IMR-90 (cell line): ENCODE results near the gene LENEP. TPM values are rescaled to one million over a fixed set of nuclear protein-coding genes. Genes with fewer than 3 reads are reported as not detected.
A peak's percentile ranks its signal among the peaks of the same experiment; 100 is the strongest.

ENCODE experiments used
- ATAC-seq: fragments of 200-7000 bp; cut with Tn5 transposase; 2 replicates; pipeline ENCODE4 v1.9.1; 2020; ENCODE audit warnings: low read depth, mild to moderate bottlenecking, moderate library complexity
- BruUV-seq: library from RNA; stranded (reverse); fragments of 400-500 nt; replicated peaks from 2 replicates; lab custom pipeline; 2021; lab: Mats Ljungman, UMichigan
- CTCF ChIA-PET: fragments of 300-600 bp; formaldehyde crosslinking; extraction: SDS; loops from one replicate; lab custom pipeline; 2021; ENCODE audit warnings: antibody characterized with exemption; lab: Yijun Ruan, JAX
- POLR2A ChIA-PET: fragments of 300-600 bp; sonication (Branson Sonifier 250); formaldehyde crosslinking; loops from one replicate; lab custom pipeline; 2022; ENCODE audit warnings: antibody characterized with exemption; ENCODE audit not compliant: unreplicated experiment; lab: Charles Lee
- DNase-seq: peaks from one replicate; pipeline ENCODE4 v3.0.0; 2013
- H2AFZ ChIP-seq: replicated peaks from 2 replicates; pipeline ENCODE3; 2013; ENCODE audit warnings: low read length, mild to moderate bottlenecking; ENCODE audit not compliant: poor library complexity
- H2AK5ac ChIP-seq: 2 replicates; pipeline ENCODE4 v1.6.1; 2013; ENCODE audit warnings: low read depth, low read length, inconsistent platforms
- H2AK9ac ChIP-seq: replicated peaks from 2 replicates; pipeline ENCODE3; 2013; ENCODE audit warnings: mild to moderate bottlenecking, low read depth, low read length, moderate library complexity; ENCODE audit not compliant: poor library complexity
- H2BK120ac ChIP-seq: 2 replicates; pipeline ENCODE4 v1.6.1; 2013; ENCODE audit warnings: low read depth, low read length, inconsistent platforms
- H2BK15ac ChIP-seq: 3 replicates; pipeline ENCODE4 v1.6.1; 2013; ENCODE audit warnings: low read depth, low read length, inconsistent platforms
- H2BK20ac ChIP-seq: 2 replicates; pipeline ENCODE4 v1.6.1; 2013; ENCODE audit warnings: low read depth, mild to moderate bottlenecking, inconsistent platforms, low read length, moderate library complexity
- H2BK5ac ChIP-seq: 2 replicates; pipeline ENCODE4 v1.6.1; 2013; ENCODE audit warnings: mild to moderate bottlenecking, low read depth, low read length, inconsistent platforms; ENCODE audit not compliant: poor library complexity, severe bottlenecking
- H3K14ac ChIP-seq: replicated peaks from 2 replicates; pipeline ENCODE4 v1.6.1; 2013; ENCODE audit warnings: low read depth, low read length, inconsistent platforms
- H3K18ac ChIP-seq: 2 replicates; pipeline ENCODE4 v1.6.1; 2013; ENCODE audit warnings: low read depth, low read length, control low read depth
- H3K23ac ChIP-seq: 2 replicates; pipeline ENCODE4 v1.6.1; 2013; ENCODE audit warnings: low read depth, low read length, inconsistent platforms
- H3K27ac ChIP-seq: 2 replicates; pipeline ENCODE4 v1.5.1; 2013; ENCODE audit warnings: mild to moderate bottlenecking, control low read depth, low read length; ENCODE audit not compliant: insufficient read depth
- H3K27me3 ChIP-seq: 2 replicates; pipeline ENCODE4 v1.6.1; 2013; ENCODE audit warnings: low read length; ENCODE audit not compliant: control insufficient read depth, insufficient read depth
- H3K36me3 ChIP-seq: 2 replicates; pipeline ENCODE4 v1.6.1; 2013; ENCODE audit warnings: low read length, mixed read lengths; ENCODE audit not compliant: control insufficient read depth, insufficient read depth
- H3K4ac ChIP-seq: 2 replicates; pipeline ENCODE4 v1.6.1; 2013; ENCODE audit warnings: low read depth, low read length, inconsistent platforms
- H3K4me1 ChIP-seq: 2 replicates; pipeline ENCODE4 v1.6.1; 2013; ENCODE audit warnings: low read length, mixed read lengths; ENCODE audit not compliant: control insufficient read depth, insufficient read depth
- H3K4me2 ChIP-seq: 2 replicates; pipeline ENCODE4 v1.6.1; 2013; ENCODE audit warnings: low read depth, mild to moderate bottlenecking, control low read depth, low read length, moderate library complexity
- H3K4me3 ChIP-seq: 2 replicates; pipeline ENCODE4 v1.5.1; 2013; ENCODE audit warnings: low read depth, mild to moderate bottlenecking, control low read depth, low read length, moderate library complexity; ENCODE audit not compliant: insufficient read depth
- H3K56ac ChIP-seq: 2 replicates; pipeline ENCODE4 v1.6.1; 2013; ENCODE audit warnings: low read length, inconsistent platforms; ENCODE audit not compliant: insufficient read depth; ENCODE audit errors: extremely low read depth
- H3K79me1 ChIP-seq, 2 experiments: 2 replicates each; pipeline ENCODE4 v1.6.1; 2013; ENCODE audit warnings: low read length in 2 of 2, inconsistent platforms in 1 of 2, low read depth in 1 of 2
- H3K9ac ChIP-seq: 2 replicates; pipeline ENCODE4 v1.6.1; 2013; ENCODE audit warnings: low read depth, low read length, control low read depth
- H3K9me1 ChIP-seq: 2 replicates; pipeline ENCODE4 v1.6.1; 2013; ENCODE audit warnings: low read length, inconsistent platforms; ENCODE audit not compliant: insufficient read depth
- H3K9me3 ChIP-seq: 2 replicates; pipeline ENCODE4 v1.6.1; 2013; ENCODE audit warnings: low read length; ENCODE audit not compliant: control insufficient read depth, insufficient read depth
- H4K20me1 ChIP-seq: 2 replicates; pipeline ENCODE4 v1.6.1; 2013; ENCODE audit warnings: low read length, inconsistent platforms; ENCODE audit not compliant: insufficient read depth
- H4K5ac ChIP-seq: 2 replicates; pipeline ENCODE4 v1.6.1; 2013; ENCODE audit warnings: mild to moderate bottlenecking, low read depth, low read length, control low read depth
- H4K8ac ChIP-seq, 2 experiments: 2 replicates each; pipeline ENCODE4 v1.6.1; 2013; ENCODE audit warnings: low read depth in 2 of 2, low read length in 2 of 2, control low read depth in 1 of 2, inconsistent platforms in 1 of 2
- H4K91ac ChIP-seq: 2 replicates; pipeline ENCODE4 v1.6.1; 2013; ENCODE audit warnings: low read depth, low read length, inconsistent platforms; ENCODE audit not compliant: insufficient read depth
- BHLHE40 ChIP-seq: fragments of 150-350 bp; IDR thresholded peaks from 2 replicates; pipeline ENCODE4 v1.6.1; 2016; ENCODE audit warnings: mild to moderate bottlenecking, low read depth, low read length
- FOS ChIP-seq: fragments of 150-350 bp; IDR thresholded peaks from 2 replicates; pipeline ENCODE4 v1.6.1; 2016; ENCODE audit warnings: low read depth, low read length
- MAFK ChIP-seq: IDR thresholded peaks from 2 replicates; pipeline ENCODE4 v1.6.1; 2012; ENCODE audit warnings: low read depth, low read length, improper control_type of control experiment
- MAZ ChIP-seq: IDR thresholded peaks from 2 replicates; pipeline ENCODE4 v1.6.1; 2012; ENCODE audit warnings: low read depth, mild to moderate bottlenecking, low read length, improper control_type of control experiment, moderate library complexity, borderline replicate concordance
- MXI1 ChIP-seq: IDR thresholded peaks from 2 replicates; pipeline ENCODE4 v1.6.1; 2012; ENCODE audit warnings: low read depth, mild to moderate bottlenecking, low read length, moderate library complexity, borderline replicate concordance
- NFE2L2 ChIP-seq: fragments of 150-350 bp; IDR thresholded peaks from 2 replicates; pipeline ENCODE4 v1.6.1; 2016; ENCODE audit warnings: low read depth, mild to moderate bottlenecking, low read length
- POLR2A ChIP-seq: IDR thresholded peaks from 2 replicates; pipeline ENCODE4 v1.6.1; 2012; ENCODE audit warnings: mild to moderate bottlenecking, low read depth, low read length
- RCOR1 ChIP-seq: IDR thresholded peaks from 2 replicates; pipeline ENCODE4 v1.6.1; 2012; ENCODE audit warnings: mild to moderate bottlenecking, low read length, improper control_type of control experiment; ENCODE audit not compliant: insufficient replicate concordance
- RFX5 ChIP-seq: IDR thresholded peaks from 2 replicates; pipeline ENCODE4 v1.8.0; 2012; ENCODE audit warnings: low read depth, mild to moderate bottlenecking, low read length, moderate library complexity
- SMC3 ChIP-seq: fragments of 150-350 bp; IDR thresholded peaks from 2 replicates; pipeline ENCODE4 v1.6.1; 2016; ENCODE audit warnings: low read depth, mild to moderate bottlenecking, antibody characterized with exemption, low read length, moderate library complexity
- WGBS, 2 experiments: methylation state at CpG; one replicate each; pipeline versions ENCODE4 v1.1.5 to v1.1.7; 2013; ENCODE audit warnings: missing lambda C conversion rate in 2 of 2; ENCODE audit not compliant: insufficient read length in 1 of 2; ENCODE audit errors: extremely low coverage in 2 of 2; 5-methylcytosine and 5-hydroxymethylcytosine counted together
- dilution Hi-C: fragments of 300-500 bp; cut with HindIII; formaldehyde crosslinking; loops from one replicate; pipeline ENCODE4 v1.14.3; 2018; ENCODE audit warnings: low sequenced_read_pairs; ENCODE audit not compliant: unreplicated experiment
- in situ Hi-C: fragments of 300-500 bp; cut with MboI; formaldehyde crosslinking; loops from 3 replicates; pipeline ENCODE4 v1.14.3; 2019; ENCODE audit warnings: low sequenced_read_pairs, inconsistent platforms, mixed read lengths
- intact Hi-C: fragments of 100-400 bp; cut with micrococcal nuclease; formaldehyde crosslinking; loops from 2 replicates; pipeline ENCODE4 v1.10.0; 2022
- polyA plus RNA-seq, 3 experiments: library from polyadenylated mRNA; depleted of rRNA; stranded (reverse); fragments of >200 nt; gene quantifications; 2 replicates each; pipeline ENCODE4 v1.2.3, GENCODE V29; 2012; ENCODE audit warnings: low replicate concordance in 1 of 3
- total RNA-seq: library from RNA; depleted of rRNA; stranded (reverse); fragments of >200 nt; gene quantifications from 2 replicates; pipeline ENCODE4 v1.2.3, GENCODE V29; 2012
- TF ChIP-seq, protein P1 (sequence below): conservative IDR thresholded peaks from 2 replicates; pipeline ENCODE4 v1.5.1; 2012; ENCODE audit warnings: mild to moderate bottlenecking, low read depth, low read length, improper control_type of control experiment
- TF ChIP-seq, protein P2 (sequence below): fragments of 150-350 bp; IDR thresholded peaks from 2 replicates; pipeline ENCODE4 v1.6.1; 2017; ENCODE audit warnings: mild to moderate bottlenecking, antibody characterized with exemption, low read length, low read depth
- TF ChIP-seq, protein P3 (sequence below): fragments of 150-350 bp; IDR thresholded peaks from 2 replicates; pipeline ENCODE4 v1.6.1; 2016; ENCODE audit warnings: low read depth, mild to moderate bottlenecking, low read length, moderate library complexity, borderline replicate concordance

The LENEP gene
- total and polyA plus RNA-seq, 2 of the 4 experiments (the other 2 are of a cell fraction), result not detected

DNA sequence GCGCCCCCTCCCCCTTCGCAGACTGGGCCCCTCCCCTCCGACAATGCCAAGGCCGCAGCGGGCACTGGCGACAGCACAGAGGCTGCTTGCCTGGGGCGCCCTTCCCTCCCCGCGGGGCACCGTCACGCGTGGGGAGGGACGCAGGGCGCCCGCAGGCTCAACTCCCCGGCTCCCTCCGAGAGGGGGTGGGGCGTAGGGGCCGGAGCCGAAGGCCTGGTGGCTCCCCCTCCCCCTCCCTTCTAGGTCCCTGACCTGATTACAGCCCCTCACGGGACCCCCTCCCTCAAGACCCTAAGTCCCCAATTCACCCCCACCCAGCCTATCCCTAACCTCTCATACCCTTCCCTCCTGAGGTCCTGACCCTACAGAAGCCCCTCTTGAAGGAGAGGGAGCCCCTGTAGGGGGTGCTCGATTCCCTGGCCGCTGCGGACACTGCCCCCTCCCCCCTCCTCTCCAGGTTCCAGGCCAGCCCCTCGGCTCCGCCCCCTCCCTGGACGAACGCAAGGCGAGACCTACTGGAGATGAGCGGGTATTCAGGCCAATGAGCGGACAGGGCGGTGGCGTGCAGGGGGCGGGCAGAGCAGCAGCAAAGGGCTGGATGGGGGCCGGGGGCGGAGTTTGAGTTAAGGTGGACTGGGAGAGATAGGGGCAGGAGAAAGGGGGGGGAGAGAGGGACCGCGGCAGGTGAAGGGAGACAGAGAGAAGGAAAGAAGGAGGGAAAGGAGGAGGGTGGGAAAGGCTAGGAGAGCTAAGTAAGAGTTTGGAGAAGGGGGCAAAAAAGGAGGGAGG is 8.5 kb downstream of the LENEP start:
- dilution Hi-C loops, result no loop called here
- Histone ChIP-seq H4K20me1 (no peaks in the 10 kb centered on the region), H3K4me1 (peaks cover 21% of the 10 kb centered on the region), H3K4ac (peak overlapping the region; percentile 87), H3K18ac (peak overlapping the region; percentile 96), H4K5ac (peak overlapping the region; percentile 89; the same call in 1 of the 2 replicates), H3K36me3 (no peaks in the 10 kb centered on the region; the same call in none of the 2 replicates), H3K9ac (peak overlapping the region; percentile 89), H2BK5ac (peak overlapping the region; percentile 94), H3K27me3 (no peaks in the 10 kb centered on the region), H2AFZ (peak overlapping the region; percentile 92), H2BK20ac (peak overlapping the region; percentile 70; the same call in 1 of the 2 replicates), H3K9me3 (no peaks in the 10 kb centered on the region), H3K9me1 (peaks cover 12% of the 10 kb centered on the region), H3K4me3 (peak overlapping the region; percentile 75), H3K56ac (peak overlapping the region; percentile 47; the same call in 1 of the 2 replicates), H2AK5ac (peak overlapping the region; percentile 97), H3K14ac (peak overlapping the region; percentile 87), H3K23ac (peak overlapping the region; percentile 97), H2BK15ac (peak overlapping the region; percentile 95; the same call in 2 of the 3 replicates), H4K91ac (peak overlapping the region; percentile 94), H2BK120ac (peak overlapping the region; percentile 93), H3K79me1 (peaks cover 14 to 59% of the 10 kb centered on the region in 2 experiments), H3K27ac (peak overlapping the region; percentile 99), H4K8ac (peak overlapping the region; percentile 11 to 92; a peak in 3 of 4 replicates), H3K4me2 (peak overlapping the region; percentile 97), H2AK9ac (peak overlapping the region; percentile 99)
- CTCF ChIA-PET, result interaction anchor here (0.9 kb wide), 1 partner anchor 31 kb away, joined by 4 read pairs; the partner anchor contains the start of gene SHC1
- ATAC-seq (peak; percentile 84), DNase-seq (peak; percentile 99)
- POLR2A ChIA-PET, result no interaction called here
- WGBS, 2 experiments, result 0% methylated on average over 8 of the region's 38 CpGs; no CpG with 5 or more reads in 1 of the 2 experiments
- in situ Hi-C loops, result no loop called here
- BruUV-seq, result no TSS peak
- intact Hi-C loops, result loop anchor here (1.0 to 5.0 kb wide), 3 partner anchors 30 to 65 kb away; partner anchors contain the start of genes ADAM15 and PMVK
- peak; percentile 94 for TF ChIP-seq BHLHE40
- peak; percentile 95 for TF ChIP-seq MAZ
- TF ChIP-seq, protein P1, sequence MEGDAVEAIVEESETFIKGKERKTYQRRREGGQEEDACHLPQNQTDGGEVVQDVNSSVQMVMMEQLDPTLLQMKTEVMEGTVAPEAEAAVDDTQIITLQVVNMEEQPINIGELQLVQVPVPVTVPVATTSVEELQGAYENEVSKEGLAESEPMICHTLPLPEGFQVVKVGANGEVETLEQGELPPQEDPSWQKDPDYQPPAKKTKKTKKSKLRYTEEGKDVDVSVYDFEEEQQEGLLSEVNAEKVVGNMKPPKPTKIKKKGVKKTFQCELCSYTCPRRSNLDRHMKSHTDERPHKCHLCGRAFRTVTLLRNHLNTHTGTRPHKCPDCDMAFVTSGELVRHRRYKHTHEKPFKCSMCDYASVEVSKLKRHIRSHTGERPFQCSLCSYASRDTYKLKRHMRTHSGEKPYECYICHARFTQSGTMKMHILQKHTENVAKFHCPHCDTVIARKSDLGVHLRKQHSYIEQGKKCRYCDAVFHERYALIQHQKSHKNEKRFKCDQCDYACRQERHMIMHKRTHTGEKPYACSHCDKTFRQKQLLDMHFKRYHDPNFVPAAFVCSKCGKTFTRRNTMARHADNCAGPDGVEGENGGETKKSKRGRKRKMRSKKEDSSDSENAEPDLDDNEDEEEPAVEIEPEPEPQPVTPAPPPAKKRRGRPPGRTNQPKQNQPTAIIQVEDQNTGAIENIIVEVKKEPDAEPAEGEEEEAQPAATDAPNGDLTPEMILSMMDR, result peak; percentile 50
- 0 out of 2 replicates have a peak, but pooled peaks have one; percentile 1 for TF ChIP-seq SMC3
- no peak for TF ChIP-seq NFE2L2
- no peak for TF ChIP-seq FOS
- TF ChIP-seq POLR2A, result no peak
- TF ChIP-seq MXI1, result peak; percentile 12; the same call in 1 of the 2 replicates
- no peak for TF ChIP-seq MAFK
- TF ChIP-seq RFX5, result no peak
- TF ChIP-seq, protein P2, sequence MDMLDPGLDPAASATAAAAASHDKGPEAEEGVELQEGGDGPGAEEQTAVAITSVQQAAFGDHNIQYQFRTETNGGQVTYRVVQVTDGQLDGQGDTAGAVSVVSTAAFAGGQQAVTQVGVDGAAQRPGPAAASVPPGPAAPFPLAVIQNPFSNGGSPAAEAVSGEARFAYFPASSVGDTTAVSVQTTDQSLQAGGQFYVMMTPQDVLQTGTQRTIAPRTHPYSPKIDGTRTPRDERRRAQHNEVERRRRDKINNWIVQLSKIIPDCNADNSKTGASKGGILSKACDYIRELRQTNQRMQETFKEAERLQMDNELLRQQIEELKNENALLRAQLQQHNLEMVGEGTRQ, result no peak
- TF ChIP-seq, protein P3, sequence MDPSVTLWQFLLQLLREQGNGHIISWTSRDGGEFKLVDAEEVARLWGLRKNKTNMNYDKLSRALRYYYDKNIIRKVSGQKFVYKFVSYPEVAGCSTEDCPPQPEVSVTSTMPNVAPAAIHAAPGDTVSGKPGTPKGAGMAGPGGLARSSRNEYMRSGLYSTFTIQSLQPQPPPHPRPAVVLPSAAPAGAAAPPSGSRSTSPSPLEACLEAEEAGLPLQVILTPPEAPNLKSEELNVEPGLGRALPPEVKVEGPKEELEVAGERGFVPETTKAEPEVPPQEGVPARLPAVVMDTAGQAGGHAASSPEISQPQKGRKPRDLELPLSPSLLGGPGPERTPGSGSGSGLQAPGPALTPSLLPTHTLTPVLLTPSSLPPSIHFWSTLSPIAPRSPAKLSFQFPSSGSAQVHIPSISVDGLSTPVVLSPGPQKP, result no peak
- TF ChIP-seq RCOR1, result no peak
